G401 (cell line): ENCODE data around the gene PTPRG. TPM values are rescaled to one million over a fixed set of nuclear protein-coding genes. Genes with fewer than 3 reads are reported as not detected.
A peak's percentile ranks its signal among the peaks of the same experiment; 100 is the strongest.

Source experiments
- DNase-seq: peaks from one replicate; pipeline ENCODE4 v3.0.0-alpha.2; 2015; ENCODE audit warnings: low spot score
- in situ Hi-C: cut with HindIII; loops from 2 replicates; pipeline ENCODE4 v1.10.0; 2016; ENCODE audit warnings: low sequenced_read_pairs, mixed read lengths
- total RNA-seq: library from RNA; depleted of rRNA; stranded (reverse); fragments of >200 nt; shearing (Covaris generic); gene quantifications from 2 replicates; pipeline ENCODE4 v1.2.3, GENCODE V29; 2014

Gene PTPRG
- total RNA-seq, 1 experiment from 2014 or later, result 1.4 TPM

GRCh38 chr3:61667814-61668213, 106.4 kb downstream of the PTPRG start:
- no peak for DNase-seq
- in situ Hi-C loops, result no loop called here

- no peak for DNase-seq
- in situ Hi-C loops, result no loop called here
These were observed 107.0 kb downstream of the PTPRG start for GRCh38 chr3:61668317-61668864.

DNA sequence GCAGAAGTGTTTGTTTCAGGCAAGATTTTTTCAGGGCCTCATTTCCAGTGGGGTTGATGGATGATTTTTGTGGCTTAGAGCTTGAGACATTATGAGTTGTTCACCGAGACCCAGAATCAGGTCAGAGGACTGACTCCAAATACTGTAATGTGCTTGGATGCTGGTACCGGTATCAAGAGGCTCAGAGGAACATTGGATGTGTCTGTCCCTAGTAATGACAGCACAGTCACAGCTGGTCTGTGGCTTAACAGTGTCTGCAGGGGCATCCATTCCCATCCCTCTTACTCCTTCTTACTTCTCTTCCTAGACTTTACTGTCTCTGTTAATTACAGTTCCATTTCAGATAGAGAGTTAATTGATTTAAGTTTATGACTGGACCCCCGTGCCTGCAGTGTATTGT, 107.8 kb downstream of the PTPRG start:
- in situ Hi-C loops, result no loop called here
- DNase-seq, result no peak

DNA sequence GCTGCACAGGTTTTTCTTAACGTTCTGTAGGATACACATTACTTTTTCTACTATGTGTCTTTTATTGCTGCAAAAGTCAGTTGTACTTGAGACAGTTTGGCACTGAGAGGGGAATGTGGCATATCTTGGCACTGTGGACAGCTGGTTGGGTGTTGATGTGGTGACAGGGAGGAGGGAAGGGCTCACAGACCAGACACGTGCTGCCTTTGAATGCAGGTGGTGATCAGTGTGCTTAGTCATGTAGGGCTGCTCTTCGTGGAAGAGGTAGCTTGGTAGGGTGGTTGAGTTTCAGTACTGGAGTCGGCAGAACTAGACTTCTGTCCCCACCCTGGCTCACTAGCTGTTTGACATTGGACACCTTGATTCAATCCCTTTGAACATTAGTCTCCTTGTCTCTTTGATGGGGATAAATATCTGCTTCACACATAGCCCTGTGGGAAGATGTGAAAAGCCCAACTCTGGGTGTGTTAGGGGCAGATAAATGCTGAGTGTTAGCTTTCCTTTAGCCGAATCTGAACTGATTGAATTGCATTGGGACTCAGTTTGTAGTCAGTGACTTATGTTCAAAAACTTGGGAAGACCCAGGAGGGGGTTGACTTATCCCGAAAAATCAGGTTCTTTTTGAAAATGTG, 108.4 kb downstream of the PTPRG start:
- DNase-seq, result no peak
- in situ Hi-C loops, result no loop called here

GRCh38 chr3:61673651-61674050, 112.3 kb downstream of the PTPRG start:
- no peak for DNase-seq
- in situ Hi-C loops, result no loop called here

DNA sequence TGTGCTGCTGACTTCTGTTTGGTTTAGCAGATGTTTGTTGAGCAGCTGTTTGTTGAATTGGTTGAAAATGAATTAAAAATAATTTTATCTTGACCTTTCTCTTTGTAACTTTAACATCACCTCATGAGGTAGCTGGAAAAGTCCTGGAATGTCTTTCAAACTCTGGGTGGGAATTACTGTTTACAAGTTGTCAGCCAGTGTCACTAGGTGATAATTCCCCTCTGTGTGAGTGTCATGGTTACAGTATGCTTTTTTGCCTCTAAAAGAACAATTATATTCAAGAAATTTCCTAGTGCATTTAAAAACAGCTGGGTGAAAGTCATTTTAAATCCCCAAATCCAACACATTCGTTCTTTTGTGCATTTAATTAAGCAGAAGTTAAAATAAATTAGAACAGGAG, 113.2 kb downstream of the PTPRG start:
- in situ Hi-C loops, result no loop called here
- no peak for DNase-seq

- no peak for DNase-seq
- in situ Hi-C loops, result no loop called here
These were observed 117.7 kb downstream of the PTPRG start for GRCh38 chr3:61679026-61679425.

DNA sequence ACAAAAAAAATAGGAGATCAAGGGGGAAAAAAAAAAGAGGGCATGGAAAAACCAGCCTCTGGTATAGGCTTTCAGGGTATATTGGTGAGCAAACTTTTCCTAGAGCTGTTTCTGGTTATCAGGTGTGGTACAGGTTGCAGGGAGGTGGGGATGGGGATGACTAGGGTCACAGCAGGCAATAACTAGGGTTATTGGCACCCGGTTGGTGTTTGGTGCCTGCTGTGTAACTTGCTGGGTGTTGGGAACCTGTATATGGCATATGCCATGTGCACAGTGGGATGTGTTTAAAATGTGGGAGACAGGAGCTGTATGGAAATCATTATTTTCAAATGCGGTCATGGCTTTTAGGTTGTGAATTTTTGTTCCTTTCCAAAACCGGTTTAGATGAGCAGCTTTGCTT, 119.2 kb downstream of the PTPRG start:
- in situ Hi-C loops, result no loop called here
- no peak for DNase-seq

DNA sequence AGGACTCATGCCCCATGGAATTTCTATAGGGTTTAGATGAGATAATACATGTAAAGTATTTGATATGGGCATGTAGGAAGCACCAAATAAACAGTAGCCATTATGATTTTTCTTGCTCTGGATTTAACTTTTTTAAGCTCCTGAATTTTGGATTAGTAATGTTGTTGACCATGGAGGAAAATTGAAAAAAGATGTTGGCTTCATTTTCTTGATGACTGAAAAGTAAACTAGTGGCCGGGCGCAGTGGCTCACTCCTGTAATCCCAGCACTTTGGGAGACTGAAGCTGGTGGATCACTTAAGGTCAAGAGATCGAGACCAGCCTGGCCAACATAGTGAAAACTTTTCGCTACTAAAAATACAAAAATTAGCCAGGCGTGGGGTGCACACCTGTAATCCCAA, 120.3 kb downstream of the PTPRG start:
- DNase-seq, result no peak
- in situ Hi-C loops, result no loop called here

DNA sequence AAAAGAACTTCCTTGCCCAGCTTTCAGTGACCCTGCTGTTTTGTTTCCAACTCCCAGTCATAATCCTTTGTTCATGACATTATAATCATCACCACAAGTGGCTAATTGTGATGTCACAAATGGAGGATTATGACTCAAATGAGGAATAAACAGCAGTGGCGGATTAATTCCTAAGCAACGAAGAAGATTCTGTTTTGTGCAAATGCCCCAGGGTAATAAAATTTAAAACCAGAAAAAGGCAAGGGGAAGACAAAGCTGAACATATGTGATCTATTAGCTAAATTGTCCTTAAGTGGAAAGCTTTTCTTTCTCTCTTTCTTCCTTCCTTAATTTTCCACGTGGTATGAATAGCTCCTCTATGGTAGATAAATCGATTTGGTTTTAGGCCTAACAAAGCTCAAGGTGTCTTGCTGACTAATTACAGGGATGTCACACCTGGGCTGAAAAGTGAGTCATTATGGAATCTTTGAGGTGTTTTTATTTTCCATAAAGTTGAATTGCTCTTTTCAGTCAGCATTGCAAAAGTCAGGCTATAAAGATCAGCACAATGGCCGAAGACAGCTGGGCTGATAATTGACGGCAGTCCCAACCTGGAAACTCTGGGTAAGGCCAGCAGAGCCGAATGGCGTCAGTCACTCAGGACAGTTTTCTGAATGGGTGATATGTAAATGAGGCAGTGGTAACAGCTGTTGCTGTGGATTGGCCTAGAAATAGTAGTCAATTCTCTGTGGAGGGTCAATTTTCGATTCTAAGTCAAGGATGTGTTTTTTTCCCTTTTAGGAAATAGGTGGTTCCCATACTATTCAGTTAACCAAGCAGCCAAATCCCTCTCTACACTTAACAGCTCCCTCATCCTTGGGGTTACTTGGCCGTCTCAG, 121.5 kb downstream of the PTPRG start:
- in situ Hi-C loops, result no loop called here
- no peak for DNase-seq

DNA sequence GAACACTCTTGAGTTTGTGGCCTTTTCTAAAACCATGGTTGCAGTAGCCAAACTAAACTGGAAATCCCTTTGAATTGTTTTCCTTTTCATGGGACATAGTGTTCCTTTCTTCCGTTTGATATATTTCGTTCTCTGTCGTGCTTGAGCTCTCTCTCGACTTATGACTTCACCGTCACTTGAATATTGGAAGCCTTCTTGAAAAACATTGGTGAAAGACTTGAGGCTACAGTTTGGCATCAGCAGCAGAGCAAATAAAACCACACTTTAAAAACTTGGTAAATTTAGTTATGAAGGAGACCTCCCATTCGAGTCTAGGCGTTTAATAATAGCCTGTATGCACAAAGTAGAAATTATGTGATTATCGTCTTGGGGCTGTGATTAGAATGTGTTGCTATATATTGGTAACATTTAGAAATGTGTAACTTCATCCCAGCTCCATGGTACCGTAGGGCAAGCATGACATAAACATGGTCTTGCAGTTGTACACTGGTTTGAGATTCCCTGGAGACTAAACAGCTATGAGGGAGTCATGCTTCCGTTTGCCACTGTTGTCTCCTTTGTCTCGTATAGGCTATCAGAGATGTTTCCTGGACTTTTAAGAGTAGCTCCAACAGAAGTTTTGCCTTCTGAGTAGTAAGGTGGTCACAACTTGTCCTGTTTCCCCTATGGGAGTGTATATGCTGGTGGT, 122.3 kb downstream of the PTPRG start:
- in situ Hi-C loops, result no loop called here
- no peak for DNase-seq

DNA sequence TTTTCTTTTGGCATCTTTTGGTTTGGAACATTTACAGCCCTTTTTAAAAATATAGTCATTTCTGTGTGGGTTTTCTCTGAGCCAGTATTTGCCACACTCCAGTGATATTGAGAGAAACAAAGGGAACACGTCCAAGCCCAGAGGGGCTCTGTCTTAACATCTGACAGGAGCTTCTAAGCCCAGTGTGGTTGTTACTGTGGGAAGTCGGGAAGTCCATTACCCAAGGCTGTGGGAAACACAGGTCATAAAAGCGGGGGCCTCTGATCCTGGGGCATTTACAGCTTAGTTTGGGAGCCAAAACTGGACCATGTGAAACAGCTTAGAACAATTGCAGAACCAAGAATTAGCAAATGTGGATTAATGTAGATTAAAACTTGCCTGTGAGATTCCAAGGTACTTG, 123.0 kb downstream of the PTPRG start:
- in situ Hi-C loops, result no loop called here
- no peak for DNase-seq

GRCh38 chr3:61685755-61686154, 124.4 kb downstream of the PTPRG start:
- DNase-seq, result no peak
- in situ Hi-C loops, result no loop called here

GRCh38 chr3:61686228-61686648, 124.9 kb downstream of the PTPRG start:
- no peak for DNase-seq
- in situ Hi-C loops, result no loop called here

DNA sequence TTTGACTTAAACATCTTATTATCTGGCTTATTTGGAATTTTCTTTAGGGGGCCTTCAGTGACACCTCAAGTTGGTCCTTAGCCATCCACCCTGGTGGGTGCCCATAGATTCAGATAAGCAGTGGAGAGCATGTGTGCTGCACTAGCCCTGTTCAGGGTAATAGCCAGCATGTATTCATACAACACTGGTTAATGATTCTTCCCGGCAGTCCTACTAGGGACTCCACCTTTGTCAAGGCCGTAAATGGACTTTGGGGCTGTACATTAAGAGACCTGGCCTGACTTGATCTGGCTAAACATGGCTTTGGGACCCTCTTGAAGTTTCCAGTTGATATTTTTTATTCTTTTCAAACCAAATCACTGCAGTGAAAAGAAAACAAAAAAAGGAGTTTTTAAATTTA, 125.8 kb downstream of the PTPRG start:
- in situ Hi-C loops, result no loop called here

DNA sequence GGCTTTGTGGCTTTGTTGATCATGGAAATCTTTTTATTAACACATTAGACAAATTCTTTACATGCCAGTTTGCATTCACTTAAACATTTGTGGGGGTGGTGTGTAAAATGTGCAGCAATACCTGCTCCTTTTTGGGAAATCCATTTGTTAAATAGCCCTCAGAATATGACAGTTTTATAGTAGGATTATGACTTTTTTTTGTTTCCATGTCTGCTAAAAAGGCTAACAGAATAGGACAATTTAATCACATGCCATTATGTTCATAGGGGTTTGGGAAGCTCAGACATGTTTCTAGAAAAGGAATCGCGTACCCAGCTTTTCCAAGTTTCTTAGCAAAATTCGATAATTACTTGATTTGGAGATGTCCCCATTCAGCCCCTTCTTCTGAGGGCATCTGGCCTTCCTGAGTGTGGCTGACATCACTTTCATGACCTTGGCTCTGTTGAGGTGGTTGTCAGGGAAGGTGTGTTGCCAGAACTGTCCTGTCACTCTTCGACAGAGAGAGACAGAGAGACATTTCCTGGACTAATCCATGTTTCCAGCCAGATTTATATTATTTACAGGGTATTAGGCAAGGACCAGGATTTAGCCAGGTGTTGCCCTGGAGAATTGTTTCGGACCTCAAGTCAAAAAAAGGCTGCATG, 126.4 kb downstream of the PTPRG start:
- DNase-seq, result no peak
- in situ Hi-C loops, result no loop called here

More for the DNA sequence above, 125.8 kb downstream of the PTPRG start:
- no peak for DNase-seq

- in situ Hi-C loops, result no loop called here
- peak; percentile 41 for DNase-seq
These were observed 127.1 kb downstream of the PTPRG start for GRCh38 chr3:61688307-61688984.

DNA sequence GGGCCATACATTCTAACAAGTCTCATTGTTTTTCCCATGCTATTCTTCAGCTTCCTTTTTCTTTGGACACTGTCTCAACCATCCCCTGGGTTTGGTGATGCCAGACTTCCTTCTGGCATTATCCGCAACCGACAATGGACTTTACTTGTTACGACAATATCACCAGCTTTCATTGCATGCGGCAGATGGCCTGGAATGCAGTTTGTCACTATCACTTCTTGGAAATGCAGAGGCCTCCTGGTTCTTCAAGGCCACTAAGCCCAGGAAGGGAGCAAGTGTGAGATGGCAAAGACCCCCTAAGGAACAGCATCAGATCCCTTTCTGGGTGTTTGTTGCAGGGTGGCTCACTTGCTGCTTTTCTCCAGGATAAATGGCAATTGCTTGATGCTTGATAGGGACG, 128.6 kb downstream of the PTPRG start:
- in situ Hi-C loops, result no loop called here
- no peak for DNase-seq

DNA sequence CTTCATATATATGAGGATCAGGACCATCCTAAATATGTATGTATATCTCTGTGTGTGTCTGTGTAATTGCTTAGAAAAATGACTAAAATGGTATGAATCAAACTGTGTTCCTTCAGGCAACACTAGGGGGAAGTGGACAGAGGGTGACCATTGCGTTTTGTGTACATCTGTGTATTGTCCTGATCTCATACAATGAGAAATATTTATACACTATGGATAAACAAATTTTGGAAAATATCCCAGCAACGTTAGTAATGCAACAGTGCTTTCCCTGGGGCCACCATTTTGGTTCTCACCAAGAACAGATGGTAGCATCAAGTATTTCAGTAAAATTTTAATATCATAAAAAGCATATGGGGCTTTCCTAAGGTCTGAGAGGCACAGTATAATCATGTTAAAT, 130.1 kb downstream of the PTPRG start:
- in situ Hi-C loops, result no loop called here
- DNase-seq, result no peak
